HG03064 (cell line): ENCODE results near the gene PDCD10.

Experiments
- ATAC-seq: cut with Tn5 transposase; IDR thresholded peaks from one replicate; pipeline ENCODE4 v1.9.1; 2021; ENCODE audit warnings: low read depth; ENCODE audit not compliant: unreplicated experiment

Gene PDCD10

DNA sequence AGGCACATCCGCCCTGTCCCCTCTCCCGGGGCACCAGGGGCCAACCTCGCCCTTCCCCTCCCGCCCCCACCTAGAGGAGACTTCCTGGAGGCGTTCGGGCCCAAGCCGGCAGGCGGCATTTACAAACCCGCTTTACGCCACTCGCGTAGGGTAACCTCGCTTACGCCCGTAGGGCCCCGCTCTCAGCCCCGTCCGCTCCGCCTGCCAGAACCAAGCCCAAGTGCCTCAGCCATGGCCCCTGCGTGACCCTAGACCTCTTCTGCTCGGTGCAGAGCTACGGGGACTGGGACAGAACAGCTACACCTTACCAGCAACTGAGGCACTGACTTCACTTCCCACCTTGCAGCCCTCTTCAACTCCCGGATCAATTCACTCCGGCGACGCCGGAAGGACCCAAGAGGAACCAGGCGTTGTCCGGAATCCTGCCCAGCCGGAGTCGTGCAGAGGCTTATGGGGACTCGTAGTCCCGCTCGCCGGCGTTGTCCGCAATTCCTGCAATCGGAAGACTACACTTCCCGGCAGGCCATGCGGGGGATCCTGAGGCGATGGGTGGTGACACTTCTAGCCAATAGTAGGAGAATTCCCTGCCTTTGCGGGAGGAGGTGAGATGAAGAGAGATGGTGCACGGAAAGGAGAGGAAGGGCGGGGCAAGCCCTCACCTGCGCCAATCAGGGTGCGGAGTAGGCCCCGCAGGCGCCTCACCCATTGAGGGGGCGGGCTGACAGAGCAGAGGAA lies at the start of gene PDCD10:
Gene PDCD10, minus strand, starts transcription at position 395 of the 735 bp plus-strand sequence. CDS start 14,735 bp downstream, outside the sequence.
- ATAC-seq = peak; percentile 85

- no peak for ATAC-seq
These were observed 49.1 kb upstream of the PDCD10 start for GRCh38 chr3:167783781-167784180.

GRCh38 chr3:167780214-167780883 lies 45.7 kb upstream of the PDCD10 start:
- no peak for ATAC-seq

- ATAC-seq = no peak
These were observed 42.7 kb upstream of the PDCD10 start for GRCh38 chr3:167777356-167777755.

DNA sequence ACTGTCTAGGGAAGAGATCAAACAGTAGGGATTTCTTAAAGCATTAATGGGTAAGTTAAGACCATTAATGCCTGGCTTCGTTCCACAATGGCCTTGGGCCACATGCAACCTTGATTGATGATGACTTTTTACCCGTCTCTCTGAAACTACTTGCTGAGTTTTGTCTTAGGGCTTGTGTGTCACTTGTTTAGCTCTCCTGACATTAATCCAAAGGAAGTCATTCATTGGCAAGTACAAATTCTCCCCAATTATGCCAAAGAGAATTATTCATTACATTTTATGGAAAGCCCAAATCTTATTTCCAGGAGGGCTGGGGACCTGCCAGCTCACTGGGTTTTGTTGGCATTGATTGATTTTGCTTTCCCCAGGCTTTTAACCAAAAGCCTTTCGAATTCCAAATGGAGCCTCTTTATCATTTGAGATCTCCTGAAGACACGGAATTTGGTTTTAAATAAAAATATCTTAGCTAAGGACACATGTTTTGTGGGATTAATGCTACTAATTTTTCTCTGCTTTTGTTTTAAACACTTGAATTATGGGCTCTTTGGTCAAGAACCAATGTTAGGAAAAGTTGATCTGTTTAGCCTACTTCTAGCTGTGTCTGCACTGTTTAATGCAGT lies 41.5 kb upstream of the PDCD10 start:
- ATAC-seq = no peak

DNA sequence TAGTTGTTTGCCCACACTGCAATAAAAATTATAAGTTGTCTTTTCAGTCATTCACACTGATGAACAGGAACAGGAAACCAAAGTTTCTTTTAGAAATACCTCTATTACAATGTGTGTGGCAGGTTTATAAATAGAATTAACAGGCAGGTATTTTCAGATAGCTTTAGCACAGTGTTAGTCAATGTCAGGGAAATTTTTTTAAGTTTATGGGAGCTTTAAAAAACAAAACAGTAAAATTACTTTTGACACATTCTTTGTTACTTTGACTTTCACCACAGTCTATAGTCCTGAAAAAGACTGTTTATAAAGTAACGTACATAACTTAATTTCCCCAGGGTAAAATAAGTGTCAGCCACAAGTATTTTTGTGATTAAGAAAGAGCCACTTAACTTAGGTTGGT lies 38.9 kb upstream of the PDCD10 start:
- peak; percentile 92 for ATAC-seq

GRCh38 chr3:167772992-167773391 lies 38.3 kb upstream of the PDCD10 start:
- peak; percentile 49 for ATAC-seq

DNA sequence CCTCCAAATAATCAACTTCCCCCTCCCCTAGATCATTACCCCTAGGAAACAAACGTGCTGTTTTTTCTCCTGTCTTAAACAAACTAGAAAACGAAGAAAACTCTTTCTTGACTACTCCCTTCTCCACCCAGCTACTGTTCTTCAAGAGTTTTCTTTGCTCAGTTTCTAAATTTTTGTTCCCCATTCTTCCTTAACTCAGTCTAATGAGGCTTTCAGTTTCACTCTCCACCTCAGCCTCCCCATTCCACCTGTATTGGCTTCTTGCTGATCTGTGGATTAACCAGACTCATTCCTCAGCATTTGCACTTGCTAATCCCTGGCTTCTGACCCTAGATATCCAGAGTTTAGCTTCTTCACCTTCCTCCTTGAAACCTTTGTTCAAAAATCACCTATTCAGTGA lies 27.6 kb upstream of the PDCD10 start:
- no peak for ATAC-seq

GRCh38 chr3:167761302-167761701 lies 26.6 kb upstream of the PDCD10 start:
- ATAC-seq = no peak

DNA sequence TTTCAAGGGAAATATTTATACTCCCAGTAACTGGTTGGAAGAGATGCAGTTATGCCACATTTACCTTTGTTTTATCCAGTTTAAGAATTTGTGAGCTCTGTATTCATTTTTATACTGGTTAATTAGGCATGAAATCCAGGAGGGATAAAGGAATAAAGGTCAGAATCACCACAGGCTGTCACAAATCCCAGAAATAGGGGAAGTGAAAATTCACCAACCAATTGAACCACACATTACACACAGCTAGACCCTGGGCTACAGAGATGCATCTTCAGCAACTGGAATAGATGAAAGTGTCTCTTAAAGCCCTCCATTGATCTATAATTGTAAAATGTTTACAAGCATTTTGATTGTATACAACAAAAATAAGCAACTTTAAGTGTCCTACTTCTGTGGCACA lies 19.4 kb upstream of the PDCD10 start:
- no peak for ATAC-seq

DNA sequence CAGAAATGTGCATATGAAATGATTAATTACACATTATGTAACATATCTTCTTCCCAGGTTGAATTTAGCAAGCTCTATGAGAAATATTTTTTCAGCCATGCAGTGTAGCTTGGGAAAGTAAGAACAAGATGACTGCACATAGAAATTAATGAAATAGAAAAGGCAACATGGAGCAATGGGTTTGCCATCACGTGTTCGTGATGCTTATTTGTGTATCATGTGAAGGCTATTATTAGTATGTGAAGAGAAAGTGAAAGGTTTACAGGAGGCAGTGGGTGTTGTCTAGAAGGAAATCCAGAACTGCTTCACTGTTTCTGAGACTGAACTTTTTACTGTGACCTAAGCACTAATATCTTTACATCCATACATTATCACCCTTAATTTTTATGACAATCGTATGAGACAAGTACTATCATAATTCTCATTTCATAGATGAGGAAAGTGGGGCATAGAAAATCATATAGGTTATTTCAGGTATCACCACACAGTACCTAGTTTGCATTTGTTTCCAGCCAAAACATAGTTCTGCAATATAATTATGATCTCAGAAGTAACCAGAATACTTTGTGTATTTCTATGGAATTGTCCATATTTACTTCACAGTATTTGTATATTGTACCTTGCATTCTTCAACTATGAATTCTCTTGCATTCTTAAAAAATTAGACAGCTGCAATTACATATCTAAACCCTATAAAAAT lies 15.7 kb upstream of the PDCD10 start:
- peak; percentile 98 for ATAC-seq

- ATAC-seq = no peak
These were observed 15.0 kb upstream of the PDCD10 start for GRCh38 chr3:167749728-167750127.

DNA sequence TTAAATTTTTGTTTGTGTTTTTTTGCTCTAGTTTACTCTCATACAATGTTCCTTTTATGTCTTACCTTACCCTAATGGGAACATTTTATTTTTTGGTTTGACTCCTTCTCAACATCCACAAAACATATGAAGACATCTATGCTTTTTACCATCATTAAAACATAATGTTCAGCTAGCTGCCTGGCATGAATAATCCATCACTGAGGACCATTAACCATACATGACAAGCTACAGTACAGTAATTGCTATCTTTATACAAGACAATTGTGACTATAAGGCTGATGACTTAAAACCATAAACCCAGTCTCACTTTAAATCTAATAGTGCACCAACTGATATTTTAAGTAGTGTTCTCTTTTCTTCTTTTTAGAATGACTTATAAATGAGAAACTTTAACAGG lies 14.5 kb upstream of the PDCD10 start:
- no peak for ATAC-seq

DNA sequence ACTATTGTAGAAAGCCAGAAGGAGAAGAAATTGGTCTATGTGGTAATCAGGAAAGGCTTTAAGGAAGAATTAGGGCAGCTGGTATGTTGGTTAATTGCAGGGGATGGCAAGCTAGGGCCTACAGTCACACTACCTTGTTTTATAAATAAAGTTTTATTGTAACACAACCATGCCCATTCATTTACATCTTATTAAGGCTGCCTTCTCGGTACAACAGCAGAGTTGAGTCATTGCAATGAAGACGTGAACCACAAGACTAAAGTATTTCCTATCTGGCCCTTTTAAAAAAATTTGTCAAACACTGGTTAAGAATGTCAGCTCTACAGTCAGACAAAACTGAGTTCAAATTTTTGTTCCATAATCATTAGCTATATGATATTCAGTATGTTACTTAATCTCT lies 9.1 kb upstream of the PDCD10 start:
- ATAC-seq = no peak

DNA sequence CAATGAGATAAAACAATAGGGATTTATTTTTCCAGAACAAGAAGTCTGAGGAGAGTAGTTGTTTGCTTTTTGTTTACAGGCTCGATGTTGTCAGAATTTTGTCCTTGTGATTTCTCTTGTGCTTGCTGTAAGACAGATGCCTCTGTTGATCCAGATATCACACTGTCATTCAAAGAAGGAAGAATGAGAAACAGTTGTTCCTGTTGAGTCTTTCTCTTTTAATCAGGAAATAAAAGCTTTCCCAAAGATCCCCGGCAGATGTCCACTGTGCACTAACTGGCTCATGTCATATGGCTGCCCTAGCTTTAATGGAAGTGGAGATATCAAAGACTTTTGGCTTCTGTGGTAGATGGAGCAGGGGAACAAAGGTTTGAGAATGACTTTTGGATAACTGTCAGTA lies 7.6 kb upstream of the PDCD10 start:
- ATAC-seq = no peak

DNA sequence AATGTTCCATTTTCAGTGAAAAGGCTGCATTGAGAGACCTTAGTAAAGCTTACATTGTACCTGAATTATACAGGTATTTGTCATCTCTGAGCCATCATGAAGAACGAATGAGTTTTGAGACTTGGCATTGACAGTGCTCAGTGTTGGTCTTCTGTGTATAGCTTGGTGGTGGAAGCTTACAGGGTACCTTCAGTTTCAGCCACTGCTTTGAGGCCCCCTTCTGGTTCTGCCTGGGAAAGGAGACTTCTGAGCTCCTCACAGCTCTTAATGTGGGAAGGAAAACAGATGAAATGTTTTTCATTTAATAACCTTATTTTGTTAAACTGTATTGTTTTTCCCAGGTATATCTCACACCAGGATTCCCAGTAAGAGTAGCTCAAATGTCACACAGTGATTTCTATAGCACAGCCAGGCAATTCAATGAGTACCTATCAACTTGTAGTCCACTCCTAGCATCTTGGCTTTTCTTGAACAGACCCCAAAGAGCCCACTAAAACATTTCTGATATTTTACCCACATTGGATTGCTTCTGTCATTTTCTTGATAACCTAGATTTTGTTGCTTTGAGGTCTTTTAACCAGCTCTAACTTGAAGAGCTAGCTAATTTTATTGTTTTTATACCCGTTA lies 6.4 kb upstream of the PDCD10 start:
- peak; percentile 85 for ATAC-seq

- ATAC-seq = no peak
These were observed 4.6 kb upstream of the PDCD10 start for GRCh38 chr3:167739190-167739810.

- no peak for ATAC-seq
These were observed 3.3 kb upstream of the PDCD10 start for GRCh38 chr3:167738037-167738436.

DNA sequence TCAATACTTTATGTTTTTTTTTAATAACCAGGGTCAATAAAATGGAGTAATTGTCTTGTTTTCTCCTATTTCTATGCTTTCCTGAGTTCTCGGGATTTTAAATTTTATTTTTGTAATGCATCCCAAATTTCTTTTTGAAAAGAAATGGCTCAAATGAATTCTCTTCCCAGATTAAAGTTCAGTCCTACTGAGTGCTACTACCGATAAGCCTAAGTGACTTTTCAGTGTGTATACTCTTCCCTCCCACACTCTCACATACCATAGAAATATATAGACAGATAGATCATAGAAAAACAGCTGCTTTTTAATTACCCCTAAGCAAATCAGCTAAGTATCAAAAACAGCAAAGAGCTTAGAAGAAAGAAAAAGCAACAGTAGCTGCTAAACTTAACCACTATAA lies 2.3 kb upstream of the PDCD10 start:
- ATAC-seq = no peak

GRCh38 chr3:167736264-167736787 lies 1.6 kb upstream of the PDCD10 start:
- ATAC-seq = no peak
